WTC11 (cell line): ENCODE results near the gene STARD13. TPM values are rescaled to one million over a fixed set of nuclear protein-coding genes. Genes with fewer than 3 reads are reported as not detected.

ENCODE experiments used
- ATAC-seq: fragments of 200-7000 bp; cut with Tn5 transposase; 2 replicates; pipeline ENCODE4 v1.10.0; 2021; ENCODE audit warnings: mild to moderate bottlenecking, moderate library complexity
- CTCF ChIA-PET: fragments of 300-600 bp; sonication (Branson Sonifier 250); formaldehyde crosslinking; loops from one replicate; lab custom pipeline; 2021; ENCODE audit warnings: antibody characterized with exemption; lab: Charles Lee
- POLR2A ChIA-PET: fragments of 350-600 bp; sonication (Branson Sonifier 250); formaldehyde crosslinking; loops from one replicate; lab custom pipeline; 2021; ENCODE audit warnings: antibody characterized with exemption; lab: Charles Lee
- DNase-seq: peaks from one replicate; pipeline ENCODE4 v3.0.0; 2021; ENCODE audit warnings: low spot score
- H3K27ac Mint-ChIP-seq: 2 replicates; pipeline ENCODE4 v1.8.0; 2021; ENCODE audit warnings: mixed read lengths
- H3K27me3 Mint-ChIP-seq: 2 replicates; pipeline ENCODE4 v1.8.0; 2021; ENCODE audit warnings: low read depth, mild to moderate bottlenecking, moderate library complexity, mixed read lengths
- H3K36me3 Mint-ChIP-seq: 2 replicates; pipeline ENCODE4 v1.8.0; 2021; ENCODE audit warnings: mixed read lengths
- H3K4me1 Mint-ChIP-seq: 2 replicates; pipeline ENCODE4 v1.8.0; 2022; ENCODE audit warnings: mixed read lengths
- H3K4me3 Mint-ChIP-seq: 2 replicates; pipeline ENCODE4 v1.8.0; 2021; ENCODE audit warnings: mild to moderate bottlenecking, moderate library complexity, mixed read lengths
- H3K9me3 Mint-ChIP-seq: 2 replicates; pipeline ENCODE4 v1.8.0; 2021; ENCODE audit warnings: mixed read lengths
- AFF4 ChIP-seq: sonication (generic); formaldehyde crosslinking; IDR thresholded peaks from 2 replicates; pipeline ENCODE4 v1.8.1; 2023; ENCODE audit warnings: mild to moderate bottlenecking, missing genetic modification reagents, borderline replicate concordance
- ATF1 ChIP-seq: sonication (generic); formaldehyde crosslinking; IDR thresholded peaks from 2 replicates; pipeline ENCODE4 v1.8.1; 2023; ENCODE audit warnings: mild to moderate bottlenecking, moderate library complexity, missing genetic modification reagents
- CDX4 ChIP-seq: fragments of 250-450 bp; sonication (Bioruptor Pico); IDR thresholded peaks from 2 replicates; pipeline ENCODE4 v1.9.0; 2021; ENCODE audit warnings: moderate library complexity, mild to moderate bottlenecking, inconsistent platforms, borderline replicate concordance
- E2F5 ChIP-seq: sonication (generic); formaldehyde crosslinking; IDR thresholded peaks from 2 replicates; pipeline ENCODE4 v1.8.1; 2022; ENCODE audit warnings: mild to moderate bottlenecking, moderate library complexity, missing genetic modification reagents
- ETV6 ChIP-seq: sonication (generic); formaldehyde crosslinking; IDR thresholded peaks from 2 replicates; pipeline ENCODE4 v1.8.1; 2022; ENCODE audit warnings: mild to moderate bottlenecking, missing genetic modification reagents
- FOXJ3 ChIP-seq: sonication (generic); formaldehyde crosslinking; IDR thresholded peaks from 2 replicates; pipeline ENCODE4 v1.9.0; 2021; ENCODE audit warnings: missing genetic modification reagents, mild to moderate bottlenecking, borderline replicate concordance
- KAT7 ChIP-seq: sonication (generic); formaldehyde crosslinking; IDR thresholded peaks from 2 replicates; pipeline ENCODE4 v1.8.1; 2023; ENCODE audit warnings: missing genetic modification reagents, mild to moderate bottlenecking, borderline replicate concordance
- MXD4 ChIP-seq: fragments of 250-450 bp; sonication (Bioruptor Pico); IDR thresholded peaks from 2 replicates; pipeline ENCODE4 v1.8.0; 2021; ENCODE audit warnings: mild to moderate bottlenecking, moderate library complexity, borderline replicate concordance
- NFATC4 ChIP-seq: fragments of 250-450 bp; sonication (Bioruptor Pico); IDR thresholded peaks from 2 replicates; pipeline ENCODE4 v1.9.0; 2021; ENCODE audit warnings: mild to moderate bottlenecking
- TEAD1 ChIP-seq: sonication (generic); formaldehyde crosslinking; IDR thresholded peaks from 2 replicates; pipeline ENCODE4 v1.8.0; 2022; ENCODE audit warnings: mild to moderate bottlenecking, missing genetic modification reagents
- TP53 ChIP-seq: sonication (generic); formaldehyde crosslinking; IDR thresholded peaks from 2 replicates; pipeline ENCODE4 v1.8.1; 2023; ENCODE audit warnings: mild to moderate bottlenecking, missing genetic modification reagents
- USF2 ChIP-seq: sonication (generic); formaldehyde crosslinking; IDR thresholded peaks from 2 replicates; pipeline ENCODE4 v1.8.1; 2023; ENCODE audit warnings: mild to moderate bottlenecking, missing genetic modification reagents, moderate library complexity
- ZNF121 ChIP-seq: sonication (generic); formaldehyde crosslinking; IDR thresholded peaks from 2 replicates; pipeline ENCODE4 v1.8.0; 2023; ENCODE audit warnings: missing genetic modification reagents
- ZNF416 ChIP-seq: fragments of 250-450 bp; sonication (Bioruptor Pico); IDR thresholded peaks from 2 replicates; pipeline ENCODE4 v1.9.0; 2021; ENCODE audit warnings: mild to moderate bottlenecking, inconsistent platforms
- ZNF425 ChIP-seq: fragments of 250-450 bp; sonication (Bioruptor Pico); conservative IDR thresholded peaks from 2 replicates; pipeline ENCODE4 v1.9.0; 2021; ENCODE audit warnings: mild to moderate bottlenecking
- ZNF512 ChIP-seq: sonication (generic); formaldehyde crosslinking; IDR thresholded peaks from 2 replicates; pipeline ENCODE4 v1.8.1; 2022; ENCODE audit warnings: missing genetic modification reagents, borderline replicate concordance
- total RNA-seq: library from RNA; stranded (reverse); gene quantifications from 3 replicates; pipeline ENCODE4 v1.2.3, GENCODE V29; 2021
- TF ChIP-seq, protein P1 (sequence below): sonication (generic); formaldehyde crosslinking; IDR thresholded peaks from 2 replicates; pipeline ENCODE4 v1.8.0; 2022; ENCODE audit warnings: missing genetic modification reagents

STARD13 gene
- total RNA-seq, 1 experiment from 2014 or later = 4.4 TPM

GRCh38 chr13:33129886-33130285 lies 155.7 kb downstream of the STARD13 start:
- no peak for TF ChIP-seq ZNF425 (CRISPR knock-in tag)
- no peak for TF ChIP-seq ZNF512 (CRISPR knock-in tag)
- TF ChIP-seq ETV6 = no peak
- no peak for TF ChIP-seq E2F5
- Mint-ChIP-seq H3K4me1 (peaks cover 16% of the 10 kb centered on the region), H3K9me3 (no peaks in the 10 kb centered on the region), H3K27ac (no peak overlapping the region), H3K36me3 (no peaks in the 10 kb centered on the region; the same call in 1 of the 2 replicates), H3K27me3 (no peaks in the 10 kb centered on the region; the same call in 1 of the 2 replicates), H3K4me3 (no peak overlapping the region)
- DNase-seq (no peak), ATAC-seq (no peak)
- POLR2A ChIA-PET = no interaction called here
- CTCF ChIA-PET = no interaction called here

DNA sequence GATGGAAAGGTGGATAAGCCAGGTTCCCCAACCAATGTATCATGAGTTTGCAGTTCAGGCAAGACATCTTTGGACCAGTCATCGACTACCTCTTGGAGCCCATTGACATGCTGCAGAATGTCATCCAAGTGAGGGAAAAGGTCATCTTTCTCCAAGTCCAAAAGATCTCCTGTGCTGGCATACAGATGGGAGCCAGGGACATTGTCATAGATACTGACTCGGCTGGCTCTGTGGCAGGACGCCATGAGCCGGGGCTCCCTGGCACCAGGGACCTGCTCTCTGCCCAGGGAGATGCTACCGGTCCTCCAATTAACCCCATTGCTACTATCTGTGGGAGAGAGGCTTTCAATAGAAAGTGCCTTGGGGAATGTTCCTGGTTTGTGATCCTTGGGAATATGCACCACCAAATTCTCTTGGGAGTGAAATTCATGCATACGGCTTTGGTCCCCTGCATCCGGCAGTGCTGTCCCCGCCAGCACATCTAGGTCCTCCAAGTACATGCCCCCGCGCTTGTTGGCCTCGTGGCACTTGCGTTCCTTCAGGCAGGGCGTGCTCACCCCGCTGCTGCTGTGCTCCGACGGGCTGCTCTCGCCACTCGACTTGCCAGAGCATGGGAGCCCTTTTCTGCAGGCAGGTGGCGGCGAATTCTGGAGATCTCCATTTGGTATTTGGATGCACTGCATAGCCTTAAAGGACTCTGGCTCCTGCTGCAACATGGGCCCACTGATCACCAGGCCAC lies 156.3 kb downstream of the STARD13 start:
- CTCF ChIA-PET = no interaction called here
- POLR2A ChIA-PET = no interaction called here
- Mint-ChIP-seq H3K4me1 (peaks cover 22% of the 10 kb centered on the region), H3K9me3 (no peaks in the 10 kb centered on the region), H3K27me3 (no peaks in the 10 kb centered on the region; the same call in 1 of the 2 replicates), H3K36me3 (no peaks in the 10 kb centered on the region; the same call in 1 of the 2 replicates), H3K4me3 (no peak overlapping the region), H3K27ac (no peak overlapping the region)
- DNase-seq = no peak
- no peak for ATAC-seq
- TF ChIP-seq ZNF121 (CRISPR knock-in tag) (no peak), MXD4 (CRISPR knock-in tag) (no peak), NFATC4 (CRISPR knock-in tag) (no peak)

GRCh38 chr13:33128134-33128533 lies 157.4 kb downstream of the STARD13 start:
- POLR2A ChIA-PET = no interaction called here
- no peak for DNase-seq
- H3K4me3 Mint-ChIP-seq = no peak overlapping the region
- no peaks in the 10 kb centered on the region; the same call in 1 of the 2 replicates for H3K27me3 Mint-ChIP-seq
- H3K36me3 Mint-ChIP-seq = no peaks in the 10 kb centered on the region; the same call in 1 of the 2 replicates
- CTCF ChIA-PET = no interaction called here
- ATAC-seq = no peak
- no peak overlapping the region for H3K27ac Mint-ChIP-seq
- no peaks in the 10 kb centered on the region for H3K9me3 Mint-ChIP-seq
- H3K4me1 Mint-ChIP-seq = peaks cover 34% of the 10 kb centered on the region
- TF ChIP-seq USF2 (CRISPR knock-in tag) (no peak), ATF1 (CRISPR knock-in tag) (no peak), TEAD1 (CRISPR knock-in tag) (no peak), CDX4 (CRISPR knock-in tag) (no peak), FOXJ3 (CRISPR knock-in tag) (no peak), KAT7 (no peak), AFF4 (CRISPR knock-in tag) (no peak), ZNF416 (no peak), TP53 (CRISPR knock-in tag) (no peak)
- TF ChIP-seq, protein P1, sequence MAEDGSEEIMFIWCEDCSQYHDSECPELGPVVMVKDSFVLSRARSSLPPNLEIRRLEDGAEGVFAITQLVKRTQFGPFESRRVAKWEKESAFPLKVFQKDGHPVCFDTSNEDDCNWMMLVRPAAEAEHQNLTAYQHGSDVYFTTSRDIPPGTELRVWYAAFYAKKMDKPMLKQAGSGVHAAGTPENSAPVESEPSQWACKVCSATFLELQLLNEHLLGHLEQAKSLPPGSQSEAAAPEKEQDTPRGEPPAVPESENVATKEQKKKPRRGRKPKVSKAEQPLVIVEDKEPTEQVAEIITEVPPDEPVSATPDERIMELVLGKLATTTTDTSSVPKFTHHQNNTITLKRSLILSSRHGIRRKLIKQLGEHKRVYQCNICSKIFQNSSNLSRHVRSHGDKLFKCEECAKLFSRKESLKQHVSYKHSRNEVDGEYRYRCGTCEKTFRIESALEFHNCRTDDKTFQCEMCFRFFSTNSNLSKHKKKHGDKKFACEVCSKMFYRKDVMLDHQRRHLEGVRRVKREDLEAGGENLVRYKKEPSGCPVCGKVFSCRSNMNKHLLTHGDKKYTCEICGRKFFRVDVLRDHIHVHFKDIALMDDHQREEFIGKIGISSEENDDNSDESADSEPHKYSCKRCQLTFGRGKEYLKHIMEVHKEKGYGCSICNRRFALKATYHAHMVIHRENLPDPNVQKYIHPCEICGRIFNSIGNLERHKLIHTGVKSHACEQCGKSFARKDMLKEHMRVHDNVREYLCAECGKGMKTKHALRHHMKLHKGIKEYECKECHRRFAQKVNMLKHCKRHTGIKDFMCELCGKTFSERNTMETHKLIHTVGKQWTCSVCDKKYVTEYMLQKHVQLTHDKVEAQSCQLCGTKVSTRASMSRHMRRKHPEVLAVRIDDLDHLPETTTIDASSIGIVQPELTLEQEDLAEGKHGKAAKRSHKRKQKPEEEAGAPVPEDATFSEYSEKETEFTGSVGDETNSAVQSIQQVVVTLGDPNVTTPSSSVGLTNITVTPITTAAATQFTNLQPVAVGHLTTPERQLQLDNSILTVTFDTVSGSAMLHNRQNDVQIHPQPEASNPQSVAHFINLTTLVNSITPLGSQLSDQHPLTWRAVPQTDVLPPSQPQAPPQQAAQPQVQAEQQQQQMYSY (CRISPR knock-in tag) = no peak
